GM21529 (cell line): ENCODE results near the gene WNT5A.
"Not testable (repeated sequence)": the region's sequence is repeated elsewhere in the genome, so short reads cannot be mapped to it uniquely, and the experiment has no call there.

Source experiments
- ATAC-seq: cut with Tn5 transposase; IDR thresholded peaks from one replicate; pipeline ENCODE4 v1.9.1; 2021; ENCODE audit not compliant: unreplicated experiment

WNT5A gene

DNA sequence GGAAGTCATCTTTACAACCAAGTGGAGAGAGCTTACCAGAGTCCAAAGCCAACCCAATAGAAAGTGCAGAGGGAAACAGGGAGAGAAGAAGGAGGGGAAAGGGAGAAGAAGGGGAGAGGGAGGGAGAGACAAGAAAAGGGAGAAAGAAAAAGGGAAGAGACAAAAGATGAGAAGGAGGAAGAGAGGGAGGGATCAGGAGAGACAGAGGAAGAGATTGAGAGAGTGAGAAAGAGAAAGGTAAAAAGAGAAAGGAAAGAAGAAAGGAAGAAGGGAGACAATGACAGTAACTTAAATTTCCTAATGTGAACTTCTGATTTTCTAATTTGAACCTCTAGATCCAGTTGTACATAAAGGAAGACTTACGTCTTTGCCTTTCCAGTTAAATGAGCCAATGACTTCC lies 20.7 kb upstream of the WNT5A start:
- no peak for ATAC-seq

DNA sequence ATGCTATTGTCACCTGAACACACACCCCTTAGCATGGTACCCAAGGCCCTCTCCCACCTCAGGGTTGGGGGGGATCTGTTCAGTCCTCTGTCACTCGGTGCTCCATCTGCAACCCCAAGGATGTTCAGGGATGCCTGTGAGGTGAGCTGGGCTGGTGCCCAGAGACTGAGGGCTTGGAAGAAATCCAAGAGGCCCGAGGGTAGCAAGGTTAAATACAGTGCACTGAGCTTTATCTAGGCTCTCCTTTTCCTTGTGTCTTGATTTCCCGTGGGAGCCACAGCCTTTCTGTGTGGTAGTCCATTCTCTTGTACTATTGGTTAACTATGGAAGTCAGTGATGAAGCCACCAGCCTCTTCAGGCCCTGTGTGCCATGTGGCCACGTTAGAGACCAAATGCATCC lies 18.7 kb upstream of the WNT5A start:
- no peak for ATAC-seq

DNA sequence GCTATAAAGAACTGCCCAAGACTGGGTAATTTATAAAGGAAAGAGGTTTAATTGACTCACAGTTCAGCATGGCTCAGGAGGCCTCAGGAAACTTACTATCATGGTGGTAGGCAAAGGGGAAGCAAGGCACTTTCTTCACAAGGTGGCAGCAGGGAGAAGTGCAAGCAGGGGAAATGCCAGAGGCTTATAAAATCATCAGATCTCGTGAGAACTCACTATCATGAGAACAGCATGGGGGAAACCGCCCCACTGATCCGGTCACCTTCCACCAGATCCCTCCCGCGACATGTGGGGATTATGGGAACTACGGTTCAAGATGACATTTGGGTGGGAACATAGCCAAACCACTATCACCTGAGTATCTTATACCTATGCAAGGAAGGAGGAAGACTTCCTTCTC lies 18.0 kb upstream of the WNT5A start:
- ATAC-seq = not testable (repeated sequence)

DNA sequence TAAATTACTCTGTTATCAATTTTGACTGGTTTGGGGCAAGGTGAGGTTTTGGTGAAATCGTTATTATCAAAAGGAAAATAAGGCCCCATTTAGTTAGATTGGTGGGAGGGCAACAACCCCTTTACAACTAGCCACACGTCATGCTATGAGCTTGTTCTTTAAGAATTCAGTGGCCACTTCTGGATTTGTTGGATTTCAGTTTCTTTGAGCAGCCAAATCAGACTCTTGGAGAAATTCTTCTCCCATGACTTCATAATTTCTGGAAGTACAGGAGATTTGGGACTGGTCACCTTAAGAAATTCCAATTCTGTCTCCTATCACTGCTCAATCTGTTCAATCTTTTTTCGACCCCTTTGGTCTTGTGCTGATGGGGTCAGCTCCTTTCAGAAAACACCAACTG lies 14.8 kb upstream of the WNT5A start:
- no peak for ATAC-seq

DNA sequence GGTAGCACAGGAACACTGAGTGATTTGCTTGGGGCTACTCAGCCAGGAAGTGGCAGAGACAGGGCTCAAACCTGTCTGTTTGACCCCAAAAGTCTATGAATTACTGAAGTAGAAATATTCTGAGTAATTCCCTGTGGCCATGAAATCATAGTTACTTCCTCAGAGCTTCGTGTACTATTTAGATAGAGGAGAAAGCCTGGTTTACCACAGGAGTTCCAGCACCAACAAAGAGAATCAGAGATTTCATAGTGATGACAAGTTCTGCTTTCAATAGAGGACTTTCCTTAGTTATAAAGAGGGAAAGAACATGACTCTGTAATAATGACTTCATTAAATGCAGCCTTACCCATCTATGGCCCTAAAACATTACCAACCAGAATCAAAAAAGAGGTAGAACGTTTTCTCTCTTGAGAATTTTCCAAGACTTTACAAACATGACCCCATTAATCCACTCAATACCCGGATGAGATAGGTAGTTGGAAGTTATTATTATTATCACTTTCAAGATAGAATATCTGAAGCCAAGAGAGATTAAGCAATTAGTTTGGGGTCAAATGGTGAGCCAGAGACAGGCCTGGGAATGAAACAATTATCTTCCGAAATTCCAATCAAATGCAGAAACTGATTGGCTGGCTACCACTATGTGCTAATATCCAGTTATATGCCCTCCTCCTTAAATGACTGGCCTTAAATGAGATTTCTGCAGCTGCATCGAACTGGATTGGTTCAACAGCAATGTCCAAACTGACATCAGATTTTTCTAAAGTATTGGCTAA lies 13.6 kb upstream of the WNT5A start:
- ATAC-seq = no peak

DNA sequence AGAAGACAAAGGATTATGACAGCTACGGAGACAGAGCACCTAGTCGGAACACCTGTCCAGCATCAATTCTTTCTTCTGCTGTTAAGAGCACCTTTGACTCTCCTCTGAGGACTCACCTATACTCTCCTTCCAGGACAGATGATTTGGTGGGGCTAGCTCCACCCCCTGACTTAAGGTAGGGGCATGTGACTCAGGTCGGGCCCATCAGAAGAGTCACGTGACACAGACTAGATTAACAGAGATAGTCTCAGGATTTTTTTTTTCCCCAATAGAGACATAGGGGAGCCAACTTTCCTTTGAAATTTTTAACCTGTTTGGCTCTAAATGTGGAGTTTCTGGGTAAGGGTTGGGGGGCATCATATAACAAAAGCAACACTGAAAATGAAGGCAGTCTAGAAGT lies 11.4 kb upstream of the WNT5A start:
- ATAC-seq = no peak

DNA sequence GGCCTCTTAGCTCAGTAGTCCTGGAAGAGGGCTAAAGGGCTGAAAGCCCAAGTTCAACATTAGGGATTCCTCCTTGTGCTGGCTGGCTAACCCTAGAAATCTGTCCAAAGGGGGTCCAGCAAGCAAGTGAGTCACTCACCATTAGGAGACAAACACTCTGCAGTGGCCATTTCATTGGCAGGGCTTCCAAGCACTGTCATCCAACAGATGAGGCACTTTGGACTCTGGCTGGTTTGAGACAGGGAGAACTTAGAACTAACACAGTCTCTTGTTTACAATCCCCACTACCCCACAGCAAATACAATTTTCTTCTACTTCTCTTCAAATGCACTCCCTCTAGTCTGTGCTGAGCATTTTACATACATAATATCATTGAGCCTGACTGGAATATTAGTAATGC lies 10.1 kb upstream of the WNT5A start:
- ATAC-seq = no peak

DNA sequence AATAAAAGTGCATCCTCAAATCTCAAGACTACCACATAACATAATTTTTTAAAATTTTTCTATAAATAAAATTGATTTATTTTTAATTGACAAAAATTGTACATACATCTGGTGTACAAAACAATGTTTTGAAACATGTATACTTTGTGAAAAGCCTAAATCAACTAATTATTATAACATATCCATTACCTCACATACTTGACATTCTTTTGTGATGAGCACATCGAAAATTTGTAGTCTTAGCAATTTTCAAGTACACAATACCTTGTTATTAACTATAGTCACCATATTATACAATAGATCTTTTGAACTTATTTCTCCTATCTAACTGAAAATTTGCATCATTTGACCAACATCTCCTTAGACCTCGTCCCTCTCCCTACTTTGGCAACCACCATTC lies 7.9 kb upstream of the WNT5A start:
- ATAC-seq = no peak

DNA sequence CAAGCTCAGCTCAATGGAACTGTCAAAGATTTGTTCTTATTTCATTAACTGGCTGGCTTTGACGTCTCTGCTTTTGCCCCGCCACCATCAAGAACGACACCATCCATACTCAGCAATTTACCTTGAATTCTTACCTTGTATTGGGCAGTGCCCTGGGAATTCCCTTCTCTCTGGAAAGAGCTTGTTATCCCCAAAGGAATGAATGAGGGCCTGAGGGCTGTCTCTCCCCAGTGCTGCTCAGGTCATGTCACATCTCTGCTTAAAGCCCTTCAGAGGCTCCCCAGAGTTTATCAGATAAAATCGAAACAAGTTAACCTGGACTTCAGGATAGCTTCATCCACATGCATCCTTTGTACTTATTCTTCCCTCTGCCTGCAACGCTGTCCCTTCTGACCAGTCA lies 5.9 kb upstream of the WNT5A start:
- ATAC-seq = no peak

DNA sequence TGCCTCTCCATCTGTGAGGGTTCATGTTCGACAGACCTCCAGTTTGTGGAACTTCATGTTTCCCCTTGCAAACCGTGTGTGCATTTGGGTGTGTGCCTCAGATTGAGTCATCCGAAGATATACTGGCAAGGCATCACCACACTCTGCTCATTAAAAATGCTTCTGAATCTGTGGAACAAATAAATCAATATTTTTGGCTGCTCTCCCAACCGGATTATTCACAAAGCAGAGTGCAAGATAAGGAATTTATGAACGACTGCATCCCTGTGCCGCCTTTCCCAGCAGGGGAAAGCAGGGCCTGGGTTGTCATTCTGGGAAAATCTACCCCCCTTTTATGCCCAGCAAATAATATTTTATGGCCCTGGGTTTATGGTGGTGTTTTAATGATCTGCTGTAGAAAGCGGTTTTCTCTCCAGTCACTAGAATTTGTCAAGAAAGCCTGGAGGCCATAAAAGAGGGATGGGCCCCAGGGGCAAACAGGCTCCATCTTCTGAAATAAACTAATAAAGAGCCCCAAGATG lies 4.2 kb upstream of the WNT5A start:
- ATAC-seq = no peak

DNA sequence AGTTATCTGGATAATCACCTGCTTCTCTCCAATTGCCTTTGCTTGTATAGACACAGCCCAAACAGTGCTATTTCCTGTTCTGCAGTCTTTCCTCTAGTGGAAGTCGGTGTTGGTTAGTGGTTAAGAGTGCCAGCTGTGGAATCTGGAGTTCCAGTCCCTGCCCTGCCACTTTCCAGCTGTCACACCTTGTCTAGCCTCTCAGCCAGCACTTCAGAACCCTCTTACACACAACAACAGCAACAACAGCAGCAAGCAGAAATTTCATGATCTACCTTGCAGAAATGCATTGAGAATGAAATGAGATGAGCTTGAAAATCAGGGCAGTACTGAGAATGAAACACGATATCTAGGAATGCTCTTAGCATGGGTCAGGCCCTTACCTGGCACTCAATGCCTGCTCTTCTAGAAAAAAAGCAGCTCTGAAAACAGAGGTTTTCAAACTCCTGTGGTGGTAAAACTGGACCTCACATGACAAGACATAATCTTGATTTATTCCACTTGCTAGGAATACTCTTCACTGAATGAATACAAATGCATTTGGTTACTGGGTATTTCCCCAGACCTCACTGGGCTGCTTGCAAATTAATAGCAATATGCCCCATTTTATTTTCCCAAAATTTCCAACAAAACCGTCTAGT lies 3.3 kb upstream of the WNT5A start:
- no peak for ATAC-seq

DNA sequence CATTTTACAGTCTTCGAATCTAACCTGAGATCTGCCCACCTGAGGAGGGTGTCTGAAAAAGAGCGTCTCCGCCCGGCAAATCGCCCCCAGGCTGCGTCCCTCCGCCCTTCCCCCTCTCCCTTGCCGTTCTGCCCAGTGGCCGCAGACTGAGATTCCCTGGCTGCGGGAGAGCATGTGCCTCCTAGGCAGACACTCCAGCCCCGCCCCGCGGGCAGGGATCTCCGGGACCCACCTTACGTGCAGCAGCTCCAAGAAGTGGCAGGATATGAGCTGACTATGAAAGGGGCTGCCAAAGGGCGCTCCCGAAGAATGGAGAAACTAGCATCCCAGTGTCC lies 2.7 kb upstream of the WNT5A start:
- no peak for ATAC-seq

DNA sequence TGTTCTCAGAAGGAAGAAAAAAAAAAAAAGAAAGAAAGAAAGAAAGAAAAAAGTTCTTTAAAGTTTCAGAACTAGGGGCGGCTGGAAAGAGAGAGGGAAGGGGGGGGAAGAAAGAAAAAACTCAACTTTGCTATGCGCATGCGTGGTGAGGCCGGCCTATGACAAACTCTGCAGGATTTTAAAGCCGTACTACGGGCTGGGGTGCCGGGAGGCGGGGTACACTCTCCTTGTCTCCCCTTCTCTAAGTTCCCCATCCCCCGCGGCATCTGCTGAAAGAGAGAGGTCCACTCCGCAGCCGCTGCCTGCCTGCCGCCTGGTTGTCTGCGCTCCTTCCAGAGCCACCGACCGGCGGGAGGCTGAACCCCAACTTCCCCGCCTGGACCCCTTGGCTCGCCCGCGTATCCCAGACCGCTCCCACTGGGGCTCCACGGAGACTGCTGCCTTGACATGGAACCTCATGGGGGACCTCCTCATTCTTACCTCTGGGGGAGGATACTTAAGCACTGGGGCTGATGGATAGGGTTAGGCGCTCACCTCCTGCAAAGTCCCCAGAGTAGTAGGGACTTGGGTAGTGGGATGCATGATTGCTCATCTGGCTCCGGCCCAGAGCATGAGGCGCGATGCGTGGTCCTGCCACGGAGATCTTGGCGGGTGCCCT lies 1.4 kb upstream of the WNT5A start:
- no peak for ATAC-seq

DNA sequence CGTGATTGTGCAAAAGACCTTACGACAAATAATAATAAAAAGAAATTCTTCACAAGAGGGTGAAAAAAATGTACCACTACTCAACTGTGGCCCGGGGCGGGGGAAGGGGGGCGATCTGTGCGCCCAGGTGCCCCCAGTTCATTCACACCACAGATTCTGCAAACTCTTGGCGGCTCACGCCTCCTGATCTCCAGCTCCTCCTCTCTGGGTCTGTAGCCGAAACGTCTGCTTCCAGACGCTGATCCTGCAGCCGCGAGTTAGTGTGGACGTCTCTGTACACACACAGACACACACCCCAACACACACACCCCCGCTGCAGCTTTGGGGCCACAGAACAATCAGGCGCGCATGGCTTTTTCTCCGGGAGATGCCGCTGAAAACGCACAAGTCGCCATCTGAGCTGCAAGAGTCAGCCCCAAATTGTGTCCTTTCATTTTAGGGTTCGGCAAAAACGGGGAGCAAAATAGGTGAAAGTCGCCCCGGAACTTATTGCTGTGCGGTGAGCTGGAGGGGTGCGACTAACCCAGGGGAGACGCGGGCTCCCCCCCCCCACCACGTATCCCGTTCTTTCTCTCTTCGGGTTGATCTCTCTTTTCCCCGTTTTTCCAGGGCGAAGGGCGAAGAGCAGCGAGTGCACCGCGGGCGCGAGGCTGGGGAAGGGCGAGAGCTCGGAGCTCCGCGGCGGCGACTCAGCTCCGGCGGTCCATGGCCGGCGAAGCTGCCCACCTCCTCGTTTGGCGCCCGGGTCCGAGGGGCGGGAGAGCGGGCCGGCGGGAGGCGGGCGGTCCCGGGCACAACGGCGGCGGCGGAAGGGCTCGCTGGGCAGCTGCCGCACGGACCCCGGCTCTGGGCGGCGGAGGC lies 505 bp upstream of the WNT5A start:
- ATAC-seq = no peak

DNA sequence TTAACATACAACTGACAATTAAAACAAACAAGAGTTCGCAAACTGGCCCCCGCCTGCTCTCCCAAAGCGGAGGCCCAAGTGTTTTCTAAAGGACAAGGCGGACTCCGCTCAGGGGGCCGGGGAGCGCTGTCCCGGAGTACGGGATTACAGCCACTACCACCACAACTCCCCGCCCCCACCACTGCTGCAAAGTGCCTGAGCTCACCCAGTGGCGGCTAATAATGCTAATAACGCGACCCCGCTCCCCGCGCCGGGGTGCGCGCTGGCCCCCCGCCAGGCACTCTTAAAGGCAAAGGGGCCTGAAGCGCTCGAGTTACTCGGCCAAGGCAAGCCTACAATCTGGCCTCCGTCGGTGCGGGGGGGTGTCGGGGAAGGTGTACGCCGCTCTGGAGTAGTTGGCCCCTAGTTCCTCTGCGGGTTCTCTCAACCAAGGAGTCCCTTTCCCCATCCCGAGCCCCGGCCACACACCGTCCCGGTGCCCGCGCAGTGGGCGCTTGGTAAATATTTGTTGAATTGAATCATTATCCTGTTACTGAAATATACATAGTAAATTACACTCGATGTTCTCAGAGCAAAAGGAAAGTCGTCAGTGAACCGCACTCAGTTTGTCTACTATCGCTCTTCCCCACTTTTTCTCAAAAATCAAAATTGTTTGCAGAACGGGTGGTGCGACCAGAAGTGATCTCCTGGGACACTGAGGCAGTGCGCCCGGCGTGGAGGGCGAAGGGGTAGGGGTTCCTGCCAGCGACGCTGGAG lies 827 bp downstream of the WNT5A start:
- ATAC-seq = no peak

DNA sequence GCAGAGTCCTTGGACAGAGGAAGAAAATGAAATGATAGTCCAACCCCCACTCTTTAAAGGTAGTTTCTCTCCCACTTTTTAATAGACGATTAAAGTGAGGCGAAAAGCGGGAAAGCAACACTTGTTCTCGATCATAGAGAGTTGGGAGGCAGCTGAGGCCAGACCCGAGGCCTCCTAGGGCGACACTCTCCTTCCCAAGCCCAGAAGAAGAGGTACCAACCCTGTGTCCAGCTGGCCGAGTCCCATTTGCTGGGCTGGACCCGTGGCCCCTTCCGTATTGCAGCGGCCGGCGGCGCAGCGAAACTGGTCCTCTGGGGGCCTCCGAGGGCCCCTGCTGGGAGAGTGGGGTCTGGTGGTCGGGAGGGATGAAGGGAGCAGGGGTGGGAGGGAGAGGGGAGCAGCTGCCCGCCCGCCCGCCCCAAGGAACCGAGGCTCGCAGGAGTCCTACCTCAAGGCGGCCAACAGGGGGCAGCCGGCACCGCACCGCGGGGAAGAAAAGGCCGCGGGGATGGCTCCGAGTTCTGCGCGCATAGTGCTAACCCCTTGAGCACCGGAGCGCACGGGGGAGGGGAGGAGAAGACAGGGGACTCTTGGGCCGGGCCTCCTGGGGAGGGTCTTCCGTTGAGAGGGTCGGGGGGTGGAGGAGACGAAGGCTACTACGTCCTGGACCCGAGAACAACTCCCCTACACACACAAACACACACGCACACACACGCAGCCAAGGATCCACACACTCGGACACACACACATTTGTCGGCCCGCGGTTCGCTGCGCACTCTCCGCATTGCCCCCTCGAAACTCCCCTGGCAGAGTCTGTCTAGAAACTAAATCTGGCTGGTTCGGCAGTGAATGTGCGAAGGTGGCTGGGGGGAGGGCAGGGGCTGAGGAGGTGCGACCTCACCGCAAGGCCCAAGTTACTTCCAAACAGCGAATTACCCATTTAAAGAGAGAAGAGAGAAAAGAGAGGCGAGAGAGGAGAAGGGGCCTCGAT lies 2.0 kb downstream of the WNT5A start:
- peak; percentile 59 for ATAC-seq

DNA sequence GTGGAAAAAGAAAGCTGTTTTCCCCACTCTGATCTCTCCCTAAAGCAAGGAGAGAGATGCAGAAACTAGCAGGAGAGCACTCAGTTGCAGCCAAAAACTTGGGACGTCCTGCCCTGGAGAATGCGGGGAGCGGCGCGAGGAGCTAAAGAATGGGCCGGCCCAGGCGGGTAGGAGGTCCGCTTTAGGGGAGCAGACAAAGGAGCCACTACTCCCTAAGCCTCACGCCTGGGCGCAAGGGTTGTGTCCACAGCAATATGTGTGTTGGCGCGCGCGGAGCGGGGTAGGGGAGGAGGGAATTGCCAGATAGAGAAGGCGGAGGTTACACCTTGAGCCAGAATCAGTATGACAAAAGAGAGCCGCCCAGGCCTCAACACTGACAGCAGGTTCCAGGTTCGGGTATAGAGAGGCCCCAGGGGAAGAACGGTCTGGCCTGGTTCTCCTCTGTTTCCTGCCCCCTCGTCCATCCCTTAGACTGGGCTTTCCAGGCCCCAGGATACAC lies 2.9 kb downstream of the WNT5A start:
- no peak for ATAC-seq

DNA sequence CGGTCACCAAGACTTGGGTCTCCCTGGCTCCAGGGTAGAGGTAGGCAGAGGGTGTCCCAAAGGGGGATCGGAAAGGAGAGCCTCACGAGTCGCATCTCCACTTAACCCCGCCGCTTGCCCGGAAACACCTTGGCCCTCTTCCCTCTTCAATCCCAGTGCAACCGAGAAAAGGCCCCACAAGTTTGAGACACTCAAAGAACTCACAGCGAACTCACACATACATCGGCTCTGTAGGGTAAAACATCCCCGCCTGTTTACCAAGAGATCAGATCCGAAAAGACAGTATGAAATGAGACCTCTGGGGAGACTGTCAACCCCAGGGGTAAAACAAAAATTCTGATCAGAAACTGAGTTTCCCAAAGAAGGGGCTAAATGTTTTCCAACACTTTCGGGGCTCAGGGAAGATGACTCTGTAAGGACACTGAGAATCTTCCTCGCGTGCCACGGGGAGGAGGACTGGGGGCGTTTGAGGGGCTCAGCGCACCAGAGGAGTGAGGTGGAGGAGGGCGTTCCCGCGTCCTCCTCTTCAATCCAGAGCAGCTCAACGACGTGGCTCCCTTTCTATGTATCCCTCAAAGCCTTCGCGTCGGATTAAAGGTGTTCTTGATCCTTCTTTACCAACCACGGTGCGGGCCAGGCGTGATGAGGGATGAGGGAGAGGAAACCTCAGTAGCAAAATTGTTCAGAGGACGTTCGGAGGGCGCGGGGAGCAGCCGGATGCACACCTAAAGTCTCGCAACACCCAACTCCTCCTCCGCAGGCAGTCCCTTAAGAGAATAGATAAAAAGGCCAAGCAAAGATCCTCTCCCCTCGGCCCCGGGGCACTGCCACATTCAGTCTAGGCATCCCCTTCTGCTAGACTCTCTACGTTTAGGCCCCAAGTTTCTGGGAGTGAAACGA lies 3.7 kb downstream of the WNT5A start:
- no peak for ATAC-seq
